ENCODE measurements around the gene TARBP1. TPM values are rescaled to one million over a fixed set of nuclear protein-coding genes. Genes with fewer than 3 reads are reported as not detected.

Gene TARBP1
- total RNA-seq, 1 experiment from 2014 or later = 47.3 TPM

DNA sequence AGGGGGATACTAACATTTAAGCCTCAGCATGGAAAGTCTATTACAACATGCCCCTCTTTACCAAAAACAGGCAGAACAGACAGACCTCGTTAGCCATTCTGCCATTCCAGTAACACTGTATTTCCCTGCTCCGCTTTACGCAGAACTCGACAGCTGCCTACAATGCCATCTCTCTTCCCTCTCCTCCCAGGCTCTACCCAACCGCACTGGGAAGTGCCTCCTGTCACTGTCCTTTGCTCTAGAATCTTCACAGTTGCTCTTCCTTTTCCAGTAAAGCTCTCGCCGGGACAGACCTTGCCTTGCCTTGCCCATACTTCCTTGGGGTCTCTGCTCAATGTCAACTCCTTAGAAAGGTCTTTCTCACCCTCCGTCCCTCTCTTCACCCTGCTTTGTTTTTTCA, 82.9 kb downstream of the TARBP1 start:
- intact Hi-C loops (cut with micrococcal nuclease; ENCODE audit: unreplicated experiment) = no loop called here
- no peak for DNase-seq
- no peaks in the 10 kb centered on the region for H3K4me1 ChIP-seq (replicated peaks; ENCODE audit: insufficient read depth)
- no peak overlapping the region for H2AFZ ChIP-seq
- H3K79me2 ChIP-seq (ENCODE audit: low read depth) = no peaks in the 10 kb centered on the region
- H3K27ac ChIP-seq = no peak overlapping the region
- no peaks in the 10 kb centered on the region for H3K27me3 ChIP-seq (ENCODE audit: insufficient read depth, low read depth)
- no peaks in the 10 kb centered on the region for H3K9me3 ChIP-seq (ENCODE audit: insufficient read depth, low read depth)
- no peak overlapping the region for H3K4me3 ChIP-seq
- H3K4me2 ChIP-seq = no peak overlapping the region
- ChIA-PET CTCF (no interaction called here), POLR2A (ENCODE audit: unreplicated experiment) (no interaction called here)
- no peaks in the 10 kb centered on the region for H4K20me1 ChIP-seq (ENCODE audit: insufficient read depth)
- no peaks in the 10 kb centered on the region for H3K9me2 ChIP-seq (ENCODE audit: insufficient read depth)
- TF ChIP-seq, protein P1, sequence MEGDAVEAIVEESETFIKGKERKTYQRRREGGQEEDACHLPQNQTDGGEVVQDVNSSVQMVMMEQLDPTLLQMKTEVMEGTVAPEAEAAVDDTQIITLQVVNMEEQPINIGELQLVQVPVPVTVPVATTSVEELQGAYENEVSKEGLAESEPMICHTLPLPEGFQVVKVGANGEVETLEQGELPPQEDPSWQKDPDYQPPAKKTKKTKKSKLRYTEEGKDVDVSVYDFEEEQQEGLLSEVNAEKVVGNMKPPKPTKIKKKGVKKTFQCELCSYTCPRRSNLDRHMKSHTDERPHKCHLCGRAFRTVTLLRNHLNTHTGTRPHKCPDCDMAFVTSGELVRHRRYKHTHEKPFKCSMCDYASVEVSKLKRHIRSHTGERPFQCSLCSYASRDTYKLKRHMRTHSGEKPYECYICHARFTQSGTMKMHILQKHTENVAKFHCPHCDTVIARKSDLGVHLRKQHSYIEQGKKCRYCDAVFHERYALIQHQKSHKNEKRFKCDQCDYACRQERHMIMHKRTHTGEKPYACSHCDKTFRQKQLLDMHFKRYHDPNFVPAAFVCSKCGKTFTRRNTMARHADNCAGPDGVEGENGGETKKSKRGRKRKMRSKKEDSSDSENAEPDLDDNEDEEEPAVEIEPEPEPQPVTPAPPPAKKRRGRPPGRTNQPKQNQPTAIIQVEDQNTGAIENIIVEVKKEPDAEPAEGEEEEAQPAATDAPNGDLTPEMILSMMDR (conservative IDR thresholded peaks at IDR 0.05) = no peak
- TF ChIP-seq EZH2 (IDR thresholded peaks at IDR 0.05; ENCODE audit: low read depth) = no peak
- BruUV-seq (replicated peaks) = no TSS peak
- H3F3A ChIP-seq (ENCODE audit: insufficient read depth, low read depth) = peaks cover 29% of the 10 kb centered on the region
- H3K36me3 ChIP-seq (ENCODE audit: low read depth) = peaks cover 27% of the 10 kb centered on the region; the same call in 1 of the 2 replicates

DNA sequence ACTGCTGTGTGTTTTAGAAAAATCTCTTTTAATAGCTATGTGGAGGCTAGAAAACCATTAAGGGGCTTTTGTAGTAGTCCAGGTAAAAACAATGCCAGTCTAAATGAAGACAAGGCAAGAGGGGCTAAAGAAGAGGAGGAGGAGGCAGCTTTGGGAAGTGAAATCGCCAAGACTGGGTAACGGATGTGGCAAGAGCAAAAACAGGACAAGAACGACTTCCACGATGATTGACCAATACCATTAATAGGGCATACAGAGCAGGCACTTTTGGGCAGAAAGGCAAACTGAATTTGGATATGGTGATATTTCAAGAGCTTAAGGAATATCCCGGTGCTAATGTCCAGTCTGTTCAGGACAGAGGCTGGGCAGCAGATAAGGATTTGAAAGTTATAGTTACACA, 83.7 kb downstream of the TARBP1 start:
- intact Hi-C loops (cut with micrococcal nuclease; ENCODE audit: unreplicated experiment) = no loop called here

DNA sequence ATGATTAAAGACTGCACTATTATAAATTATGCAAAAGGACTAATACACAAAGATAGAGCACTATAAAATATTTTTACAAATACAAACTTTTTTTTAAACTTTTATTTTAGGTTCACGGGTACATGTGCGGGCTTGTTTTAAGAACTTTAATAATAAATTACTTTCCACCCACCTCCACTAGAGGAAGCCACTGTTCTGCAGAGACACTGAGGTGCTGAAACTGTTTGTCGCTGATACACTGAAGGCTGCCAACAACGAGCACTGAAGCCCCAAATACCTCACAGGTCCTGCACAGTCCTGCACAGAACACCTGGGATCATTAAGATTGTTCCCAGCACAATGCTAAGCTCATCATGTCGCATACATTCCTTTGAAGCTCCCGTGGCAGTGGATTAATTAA, 85.8 kb downstream of the TARBP1 start:
- TF ChIP-seq, protein P1 (conservative IDR thresholded peaks at IDR 0.05) = no peak
- TF ChIP-seq EZH2 (IDR thresholded peaks at IDR 0.05; ENCODE audit: low read depth) = no peak
- H3K9me2 ChIP-seq (ENCODE audit: insufficient read depth) = no peaks in the 10 kb centered on the region
- no peak overlapping the region for H2AFZ ChIP-seq
- H3K9me3 ChIP-seq (ENCODE audit: insufficient read depth, low read depth) = no peaks in the 10 kb centered on the region
- no peak overlapping the region for H3K4me3 ChIP-seq
- H4K20me1 ChIP-seq (ENCODE audit: insufficient read depth) = no peaks in the 10 kb centered on the region
- no peaks in the 10 kb centered on the region for H3K27me3 ChIP-seq (ENCODE audit: insufficient read depth, low read depth)
- H3K27ac ChIP-seq = no peak overlapping the region
- H3F3A ChIP-seq (ENCODE audit: insufficient read depth, low read depth) = peaks cover 17% of the 10 kb centered on the region
- H3K79me2 ChIP-seq (ENCODE audit: low read depth) = no peaks in the 10 kb centered on the region
- no peak for DNase-seq
- 0 out of 2 replicates have a peak, but pooled peaks cover 23% of the 10 kb centered on the region for H3K36me3 ChIP-seq (ENCODE audit: low read depth)
- no peak overlapping the region for H3K4me2 ChIP-seq
- POLR2A ChIA-PET (ENCODE audit: unreplicated experiment) = no interaction called here
- no TSS peak for BruUV-seq (replicated peaks)
- CTCF ChIA-PET = no interaction called here
- H3K4me1 ChIP-seq (replicated peaks; ENCODE audit: insufficient read depth) = no peaks in the 10 kb centered on the region
- intact Hi-C loops (cut with micrococcal nuclease; ENCODE audit: unreplicated experiment) = no loop called here

More for the DNA sequence above, 83.7 kb downstream of the TARBP1 start:
- H3K27ac ChIP-seq = no peak overlapping the region
- H3K9me3 ChIP-seq (ENCODE audit: insufficient read depth, low read depth) = no peaks in the 10 kb centered on the region
- H2AFZ ChIP-seq = no peak overlapping the region
- no peak overlapping the region for H3K4me2 ChIP-seq
- POLR2A ChIA-PET (ENCODE audit: unreplicated experiment) = no interaction called here
- no peaks in the 10 kb centered on the region for H3K27me3 ChIP-seq (ENCODE audit: insufficient read depth, low read depth)
- H3K4me3 ChIP-seq = no peak overlapping the region
- DNase-seq = no peak
- H3K9me2 ChIP-seq (ENCODE audit: insufficient read depth) = no peaks in the 10 kb centered on the region
- CTCF ChIA-PET = no interaction called here
- H3K79me2 ChIP-seq (ENCODE audit: low read depth) = no peaks in the 10 kb centered on the region
- H4K20me1 ChIP-seq (ENCODE audit: insufficient read depth) = no peaks in the 10 kb centered on the region
- peaks cover 27% of the 10 kb centered on the region for H3F3A ChIP-seq (ENCODE audit: insufficient read depth, low read depth)
- no peak for TF ChIP-seq EZH2 (IDR thresholded peaks at IDR 0.05; ENCODE audit: low read depth)
- TF ChIP-seq, protein P1 (conservative IDR thresholded peaks at IDR 0.05) = no peak
- no peaks in the 10 kb centered on the region for H3K4me1 ChIP-seq (replicated peaks; ENCODE audit: insufficient read depth)
- no TSS peak for BruUV-seq (replicated peaks)
- H3K36me3 ChIP-seq (ENCODE audit: low read depth) = peaks cover 23% of the 10 kb centered on the region; the same call in 1 of the 2 replicates

All from PC-9 (cell line).